C4-2B (cell line): Measurements from ENCODE around the gene CYLD.

Experiments
- ZFX ChIP-seq: fragments of 450-650 bp; IDR thresholded peaks from 2 replicates; pipeline ENCODE4 v1.6.1; 2017
- TF ChIP-seq, protein P1 (sequence below): fragments of 450-650 bp; conservative IDR thresholded peaks from 2 replicates; pipeline ENCODE4 v1.5.1; 2017; ENCODE audit warnings: mild to moderate bottlenecking

DNA sequence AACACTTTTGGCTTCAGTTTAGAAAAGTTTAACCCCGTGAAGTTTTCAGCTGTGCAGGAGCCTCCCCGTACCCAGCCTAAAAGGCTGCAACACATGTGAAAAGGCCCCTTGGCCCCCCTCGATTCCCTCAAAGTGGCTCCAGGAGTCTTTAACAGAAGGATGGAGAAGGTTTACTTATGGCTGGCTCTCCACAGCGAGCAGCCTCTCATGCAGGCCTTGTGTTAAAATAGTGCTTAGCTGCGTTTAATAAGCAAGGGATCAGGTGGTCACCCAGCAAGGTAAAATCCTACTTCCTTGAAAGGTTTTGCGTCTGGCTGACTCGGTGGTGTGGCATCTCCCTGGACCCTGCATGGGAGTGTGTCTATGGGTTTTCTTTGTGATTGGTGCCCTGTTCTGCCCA, 8.4 kb upstream of the CYLD start:
- TF ChIP-seq, protein P1, sequence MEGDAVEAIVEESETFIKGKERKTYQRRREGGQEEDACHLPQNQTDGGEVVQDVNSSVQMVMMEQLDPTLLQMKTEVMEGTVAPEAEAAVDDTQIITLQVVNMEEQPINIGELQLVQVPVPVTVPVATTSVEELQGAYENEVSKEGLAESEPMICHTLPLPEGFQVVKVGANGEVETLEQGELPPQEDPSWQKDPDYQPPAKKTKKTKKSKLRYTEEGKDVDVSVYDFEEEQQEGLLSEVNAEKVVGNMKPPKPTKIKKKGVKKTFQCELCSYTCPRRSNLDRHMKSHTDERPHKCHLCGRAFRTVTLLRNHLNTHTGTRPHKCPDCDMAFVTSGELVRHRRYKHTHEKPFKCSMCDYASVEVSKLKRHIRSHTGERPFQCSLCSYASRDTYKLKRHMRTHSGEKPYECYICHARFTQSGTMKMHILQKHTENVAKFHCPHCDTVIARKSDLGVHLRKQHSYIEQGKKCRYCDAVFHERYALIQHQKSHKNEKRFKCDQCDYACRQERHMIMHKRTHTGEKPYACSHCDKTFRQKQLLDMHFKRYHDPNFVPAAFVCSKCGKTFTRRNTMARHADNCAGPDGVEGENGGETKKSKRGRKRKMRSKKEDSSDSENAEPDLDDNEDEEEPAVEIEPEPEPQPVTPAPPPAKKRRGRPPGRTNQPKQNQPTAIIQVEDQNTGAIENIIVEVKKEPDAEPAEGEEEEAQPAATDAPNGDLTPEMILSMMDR: no peak
- no peak for TF ChIP-seq ZFX
